HG02798 (cell line): ENCODE results near the gene TAP2.
"Not testable (repeated sequence)": the region's sequence is repeated elsewhere in the genome, so short reads cannot be mapped to it uniquely, and the experiment has no call there.

Experiments
- ATAC-seq: cut with Tn5 transposase; IDR thresholded peaks from one replicate; pipeline ENCODE4 v1.9.1; 2021; ENCODE audit warnings: mild to moderate bottlenecking; ENCODE audit not compliant: unreplicated experiment, poor library complexity

Gene TAP2

DNA sequence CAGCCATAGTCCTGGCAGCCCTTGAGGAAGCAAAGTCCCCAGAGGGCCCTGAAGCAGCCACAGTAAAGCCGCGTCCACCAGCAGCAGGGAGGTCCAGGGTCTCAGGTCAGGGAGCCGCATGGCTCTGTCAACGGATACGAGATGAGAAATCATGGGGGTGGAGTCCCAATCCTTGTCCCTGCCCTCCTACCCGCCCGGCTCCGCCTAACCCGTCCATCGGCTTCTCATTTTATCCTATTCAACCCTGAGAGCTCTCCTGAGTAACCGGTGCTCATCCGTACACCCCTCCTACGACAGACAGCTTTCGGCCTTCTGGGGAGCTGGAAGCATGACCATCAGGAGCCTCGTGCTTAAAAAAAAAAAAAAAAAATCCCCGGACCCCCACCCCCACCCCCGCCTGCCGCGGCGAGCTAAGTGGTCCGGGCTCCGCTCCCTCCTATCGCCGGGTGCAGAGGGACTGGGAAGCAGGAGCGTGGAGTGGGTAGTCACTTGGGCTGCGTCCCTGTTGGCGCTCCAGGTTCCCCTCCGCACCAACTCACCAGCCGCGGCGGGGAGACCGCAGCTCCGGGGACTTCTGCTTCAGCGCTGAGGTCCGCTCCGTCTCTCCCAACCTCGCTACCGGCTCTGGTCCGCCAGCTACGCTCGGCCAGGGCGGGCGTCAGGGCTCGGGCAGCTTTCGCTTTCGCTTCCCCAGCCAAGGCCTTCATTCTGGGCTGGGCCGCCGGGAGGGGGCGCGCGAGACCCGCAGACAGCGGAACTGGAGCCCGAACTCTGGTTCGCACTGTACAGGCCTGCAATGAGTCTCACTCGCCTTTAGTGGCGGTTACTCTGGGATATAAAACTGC lies at the start of gene TAP2:
Gene TAP2 (minus strand): TSS at position 626 of the 845 bp plus-strand sequence. CDS start 506 bp downstream, at position 120.
- peak; percentile 86 for ATAC-seq

DNA sequence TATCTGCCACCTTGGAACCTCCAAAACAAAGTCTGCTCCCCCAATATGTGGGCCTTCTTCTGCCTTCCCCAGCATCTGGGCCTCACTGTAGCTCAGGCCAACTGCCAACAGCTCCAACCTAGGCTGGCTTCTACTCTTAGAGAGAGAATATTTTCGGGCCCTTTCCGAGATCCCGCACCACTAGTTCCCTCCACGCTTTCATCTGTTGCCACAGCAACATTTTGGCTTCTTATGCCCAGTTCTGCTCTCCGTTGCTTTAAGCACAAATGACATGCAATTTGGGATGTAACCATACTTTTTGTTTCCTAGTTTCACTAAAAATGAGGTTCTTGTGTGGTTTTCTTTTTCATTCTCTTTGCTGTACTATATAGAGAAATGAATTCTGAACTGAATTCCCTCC lies 49.1 kb upstream of the TAP2 start:
- ATAC-seq = no peak

DNA sequence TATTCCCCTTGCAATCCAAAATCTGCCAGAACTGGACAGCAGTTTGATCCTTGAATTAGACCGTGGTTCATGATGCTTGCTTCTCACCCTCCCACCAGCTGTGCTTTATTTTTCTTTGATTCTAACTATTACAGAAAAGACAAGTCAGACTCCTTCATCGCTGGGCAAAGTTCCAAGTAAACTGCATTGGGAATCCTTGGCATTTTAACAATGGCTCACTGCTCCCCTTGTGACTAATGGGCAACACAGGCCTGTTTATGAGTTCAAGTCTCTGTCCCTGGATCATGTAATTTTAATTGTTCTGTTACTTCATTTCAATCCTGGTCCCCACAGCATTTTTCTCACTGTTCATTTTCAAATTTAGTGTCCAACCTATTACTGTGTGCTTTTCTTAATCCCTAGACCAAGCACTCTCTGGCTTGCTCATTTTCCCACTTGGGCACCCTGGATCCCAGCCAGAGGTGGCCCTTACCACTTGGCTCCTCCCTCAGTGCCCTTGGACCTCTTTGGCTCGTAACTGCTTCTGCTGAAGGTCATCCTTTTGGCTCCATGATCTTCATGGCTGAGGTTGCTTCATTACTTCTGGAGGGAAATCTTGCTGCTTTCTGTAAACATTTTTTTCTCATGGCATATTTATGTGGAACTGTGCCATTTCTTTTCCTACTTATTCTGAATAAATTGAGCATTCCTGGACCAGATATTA lies 48.3 kb upstream of the TAP2 start:
- no peak for ATAC-seq

DNA sequence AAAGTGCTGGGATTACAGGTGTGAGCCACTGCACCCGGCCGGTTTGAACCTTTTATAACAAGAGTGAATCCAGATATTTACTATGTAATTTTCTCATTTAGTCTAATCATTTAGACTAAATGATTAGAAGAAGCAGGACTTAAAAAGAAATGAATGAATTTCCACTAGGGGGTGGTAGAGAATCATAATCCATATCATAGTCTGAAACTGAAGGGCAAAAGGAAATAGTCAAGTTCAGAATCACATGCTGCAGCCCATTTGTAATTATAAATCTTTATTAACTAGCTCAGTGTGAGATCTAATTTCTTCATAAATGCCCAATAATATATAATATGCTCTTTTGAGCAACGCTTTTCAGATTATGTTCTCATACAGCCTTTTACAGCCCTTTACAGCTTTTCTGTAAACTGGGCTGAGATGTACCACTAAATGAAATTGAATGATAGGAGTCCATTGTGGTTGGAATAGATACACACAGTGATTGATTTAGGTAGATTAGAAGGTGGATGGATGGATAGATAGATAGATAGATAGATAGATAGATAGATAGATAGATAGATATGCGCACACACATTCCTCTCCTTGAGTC lies 47.3 kb upstream of the TAP2 start:
- ATAC-seq = no peak

DNA sequence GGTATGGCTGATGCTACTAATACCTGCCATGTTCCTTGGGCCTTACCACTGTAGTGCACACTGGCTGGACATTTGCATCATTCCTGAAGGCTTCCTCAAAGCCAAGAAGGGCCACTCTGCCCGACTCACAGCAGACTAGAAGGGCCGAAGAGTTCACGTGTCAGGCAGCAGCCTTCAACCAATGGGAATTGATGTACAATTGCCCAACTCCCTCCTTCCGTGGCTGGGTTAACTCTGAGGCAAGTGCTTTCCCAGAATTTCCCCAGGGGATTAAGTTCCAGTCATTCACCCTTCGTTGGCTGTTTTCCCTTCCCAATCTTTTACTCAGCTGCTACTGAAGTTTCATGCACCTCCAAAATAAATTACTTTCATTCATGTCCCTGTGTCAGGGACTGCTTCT lies 45.2 kb upstream of the TAP2 start:
- ATAC-seq = no peak

DNA sequence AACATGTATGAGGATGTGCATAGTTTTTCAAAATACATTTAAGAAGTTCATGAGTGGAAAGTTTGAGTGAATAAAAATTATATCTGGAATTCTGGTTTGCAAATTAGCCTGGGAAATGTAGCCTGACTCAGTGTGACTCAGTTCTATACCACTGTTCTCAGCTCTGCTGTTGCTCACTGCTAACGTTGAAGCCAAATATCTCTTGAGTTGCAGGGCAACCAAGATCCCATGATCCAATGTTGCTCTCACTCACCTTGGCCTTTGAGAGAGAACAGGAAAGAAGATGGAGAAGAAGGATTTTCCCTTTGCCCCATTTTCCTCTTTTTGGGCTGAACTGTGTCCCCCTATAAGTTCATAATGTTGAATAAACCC lies 44.3 kb upstream of the TAP2 start:
- no peak for ATAC-seq

DNA sequence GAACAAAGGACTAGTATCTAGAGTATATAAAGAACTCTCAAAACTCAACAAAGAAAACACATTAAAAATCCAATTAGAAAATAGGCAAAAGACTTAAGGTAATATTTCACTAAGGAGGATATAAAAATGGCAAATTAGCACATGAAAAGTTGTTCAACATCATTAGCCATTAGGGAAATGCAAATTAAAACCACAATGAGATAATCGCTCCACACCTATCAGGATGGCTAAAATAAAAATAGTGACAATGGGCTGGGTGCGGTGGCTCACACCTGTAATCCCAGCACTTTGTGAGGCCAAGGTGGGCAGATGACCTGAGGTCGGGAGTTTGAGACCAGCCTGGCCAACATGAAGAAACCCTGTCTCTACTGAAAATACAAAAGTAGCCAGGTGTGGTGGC lies 42.4 kb upstream of the TAP2 start:
- ATAC-seq = not testable (repeated sequence)

DNA sequence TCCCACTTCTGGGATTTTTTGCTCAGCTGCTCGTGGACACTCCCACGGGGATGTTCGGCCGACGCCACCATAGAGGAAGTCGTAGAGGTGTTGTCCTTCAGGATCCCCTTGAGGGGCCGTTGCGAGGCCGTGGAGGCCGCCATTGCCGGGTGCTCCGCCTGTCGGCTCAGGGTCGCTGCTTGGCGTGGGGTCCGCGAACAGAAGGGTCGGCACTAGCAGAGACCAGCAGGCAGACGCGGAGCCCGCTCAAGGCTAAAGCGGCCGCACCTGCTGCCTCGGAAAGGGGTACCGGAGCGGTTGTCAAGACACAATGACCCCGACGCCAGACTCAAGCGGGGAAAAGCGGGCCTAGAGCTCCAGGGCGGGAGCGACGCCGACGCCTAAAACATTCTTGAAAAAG lies 41.2 kb upstream of the TAP2 start:
- no peak for ATAC-seq

DNA sequence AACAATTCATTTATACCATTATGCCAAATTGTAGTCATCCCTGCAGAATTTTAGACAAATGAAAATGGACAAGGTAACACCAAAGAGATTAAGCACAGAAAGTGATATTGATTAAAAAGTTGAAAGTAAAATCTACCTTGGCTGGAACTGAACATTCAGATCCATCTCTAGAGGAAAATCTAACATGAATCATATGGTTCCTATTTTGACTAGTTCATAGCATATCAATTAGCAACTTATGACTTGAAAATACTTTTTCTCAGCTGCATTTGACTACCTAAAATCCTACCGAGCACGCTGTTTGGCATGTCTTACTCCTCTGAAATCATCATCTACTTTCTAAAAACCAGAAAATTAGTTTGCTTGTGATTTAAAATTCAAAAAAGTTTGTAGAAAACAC lies 38.1 kb upstream of the TAP2 start:
- ATAC-seq = no peak

DNA sequence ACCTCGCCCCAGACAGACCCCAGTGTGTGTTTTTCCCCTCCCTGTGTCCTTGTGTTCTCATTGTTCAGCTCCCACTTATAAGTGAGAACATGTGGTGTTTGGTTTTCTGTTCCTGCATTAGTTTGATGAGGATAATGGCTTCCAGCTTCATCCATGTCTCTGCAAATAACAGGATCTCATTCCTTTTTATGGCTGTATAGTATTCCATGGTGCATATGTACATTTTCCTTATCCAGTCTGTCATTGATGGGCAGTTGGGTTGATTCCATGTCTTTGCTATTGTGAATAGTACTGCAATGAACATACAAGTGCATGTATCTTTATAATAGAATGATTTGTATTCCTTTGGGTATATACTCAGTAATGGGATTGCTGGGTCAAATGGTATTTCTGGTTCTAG lies 35.4 kb upstream of the TAP2 start:
- not testable (repeated sequence) for ATAC-seq

DNA sequence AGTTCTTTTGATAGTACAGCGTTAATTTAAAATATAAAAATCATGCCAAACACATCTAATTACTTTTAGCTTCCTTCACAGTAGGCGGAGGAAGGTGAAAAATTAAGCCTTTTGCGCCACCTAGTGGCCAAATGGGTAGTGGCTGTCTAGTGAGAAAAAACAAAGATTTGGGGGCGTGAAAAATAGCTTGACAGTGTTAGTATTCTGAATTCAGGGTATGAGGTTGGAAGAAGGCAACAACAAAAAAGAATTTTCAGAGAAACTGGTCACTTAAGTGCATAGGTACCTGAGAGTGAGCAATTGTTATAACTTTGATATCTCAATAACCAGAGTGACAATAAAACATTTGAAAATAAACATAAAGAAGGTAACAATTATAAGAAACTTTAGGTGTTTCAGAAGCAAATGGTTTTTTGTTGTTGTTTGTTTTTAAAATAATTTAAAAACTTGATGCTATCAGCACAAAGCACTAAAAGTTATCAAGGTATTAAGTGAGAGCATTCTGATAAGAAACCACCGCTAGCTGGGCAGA lies 29.8 kb upstream of the TAP2 start:
- no peak for ATAC-seq

DNA sequence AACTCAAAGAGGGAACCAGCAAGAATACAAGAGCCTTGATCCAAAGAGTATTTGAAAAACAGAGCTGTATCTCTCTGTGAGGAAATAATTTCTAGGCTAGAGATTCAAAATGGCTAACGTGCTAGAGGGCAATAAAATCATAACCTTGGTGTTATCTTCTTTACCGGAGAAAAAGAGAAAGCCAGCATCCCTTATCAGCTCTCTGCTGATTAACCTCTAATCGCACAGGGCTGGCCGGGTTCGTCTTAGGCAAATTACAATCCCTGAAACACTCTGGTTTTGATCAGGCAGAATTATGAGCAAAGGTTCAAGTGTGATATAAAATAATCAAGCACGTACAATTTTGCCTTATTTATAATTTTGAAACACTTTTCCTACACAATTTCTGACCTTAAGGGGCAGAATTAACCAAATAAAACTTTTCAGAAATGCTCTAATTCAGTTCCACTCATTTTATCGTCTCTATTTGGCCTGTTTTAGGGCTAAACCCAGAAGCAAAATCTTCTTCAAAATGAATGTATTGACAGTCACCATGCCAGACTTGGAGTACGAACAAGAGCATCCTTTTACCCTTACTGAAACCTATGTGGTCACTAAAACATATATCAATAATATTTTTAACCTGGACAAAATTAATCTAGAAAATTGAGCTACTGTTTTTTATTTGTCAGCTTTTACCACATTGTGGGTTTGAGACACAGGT lies 29.2 kb upstream of the TAP2 start:
- ATAC-seq = no peak

DNA sequence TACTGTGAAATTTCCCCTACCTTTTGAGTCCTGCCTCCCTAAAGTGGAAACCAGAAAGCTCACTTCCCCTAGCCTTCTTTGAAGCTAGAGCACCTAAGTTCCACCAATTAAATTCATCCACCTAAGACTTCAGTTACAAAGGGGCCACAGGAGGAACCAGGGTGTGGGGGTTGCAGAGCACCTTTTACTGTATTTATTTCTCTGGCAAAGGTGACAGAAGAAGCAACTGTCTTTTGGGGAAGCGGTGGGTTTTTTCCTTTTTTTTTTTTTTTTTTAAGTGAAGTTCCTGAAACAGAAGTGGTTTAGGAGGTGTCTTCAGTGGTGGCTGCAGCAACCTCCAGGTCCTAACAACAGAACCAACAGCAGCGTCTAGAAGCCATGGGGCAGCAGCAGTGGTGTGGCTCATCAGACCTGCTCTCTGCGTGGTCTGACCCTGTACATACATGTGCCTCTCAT lies 28.5 kb upstream of the TAP2 start:
- peak; percentile 52 for ATAC-seq

DNA sequence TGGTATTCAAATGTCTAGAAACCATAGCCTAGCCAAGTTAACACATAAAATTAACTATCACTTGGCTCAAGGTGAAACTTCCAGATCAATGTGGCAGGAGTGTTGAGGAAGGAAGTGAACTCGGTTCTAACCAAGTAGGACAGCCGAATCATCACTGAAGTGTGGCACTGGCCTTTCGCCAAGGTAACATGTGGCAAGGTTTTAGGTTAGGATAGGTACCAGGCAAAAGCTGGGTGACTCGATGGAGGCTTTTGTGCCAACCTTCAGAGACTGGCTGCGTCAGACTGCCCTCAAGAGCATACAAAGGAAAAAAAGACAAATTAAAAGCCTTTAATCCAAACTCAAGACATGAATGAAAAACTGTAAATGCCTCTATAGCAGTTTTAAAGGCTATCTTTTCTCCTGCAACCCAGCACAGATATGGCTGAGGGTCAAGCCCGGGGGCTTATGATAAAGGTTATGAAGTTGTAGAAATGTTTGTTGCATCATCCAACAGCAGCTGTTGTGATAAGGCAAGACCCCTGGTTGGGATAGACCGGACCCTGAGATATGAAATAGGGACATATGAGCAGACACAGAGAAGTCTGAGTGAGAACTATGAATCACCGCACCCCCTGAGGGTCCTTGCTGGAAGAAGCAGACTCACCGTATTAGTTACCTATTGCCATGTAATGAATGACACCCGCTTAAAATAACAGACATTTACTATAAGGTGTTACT lies 27.3 kb upstream of the TAP2 start:
- no peak for ATAC-seq

DNA sequence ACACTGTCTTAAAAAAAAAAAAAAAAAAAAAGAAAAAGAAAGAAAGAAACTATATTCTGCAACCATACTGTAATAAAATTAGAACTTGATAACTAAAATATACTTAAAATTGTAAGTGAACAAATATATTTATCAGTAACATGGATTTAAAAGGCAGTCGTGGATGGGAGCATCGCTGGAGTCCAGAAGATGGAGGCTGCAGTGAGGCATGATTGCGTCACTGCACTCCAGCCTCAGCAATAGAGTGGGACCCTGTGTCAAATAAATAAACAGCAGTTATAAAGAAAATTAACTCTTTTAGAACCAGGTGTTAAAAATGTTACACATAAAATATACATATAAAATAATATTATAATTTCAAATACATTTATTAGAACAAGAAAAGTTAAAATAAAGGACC lies 24.2 kb upstream of the TAP2 start:
- no peak for ATAC-seq

DNA sequence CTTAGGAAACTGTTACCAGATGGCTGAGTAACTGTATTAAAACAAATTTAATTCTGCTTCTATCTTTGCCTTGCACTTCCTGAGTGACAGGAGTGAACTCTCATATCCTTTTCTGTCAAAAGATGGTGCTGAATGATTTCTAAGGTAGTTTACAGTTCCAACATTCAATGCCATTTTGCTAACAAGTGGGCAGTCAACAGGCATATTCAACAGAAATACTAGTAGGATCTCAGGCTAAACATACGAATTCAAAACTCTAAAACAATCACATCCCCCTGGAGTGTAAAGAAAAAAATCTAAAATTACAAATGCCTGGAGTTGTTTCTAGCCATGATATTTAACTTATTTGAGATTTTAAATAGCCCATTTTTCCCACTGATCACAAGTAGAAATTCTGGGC lies 22.1 kb upstream of the TAP2 start:
- ATAC-seq = no peak

DNA sequence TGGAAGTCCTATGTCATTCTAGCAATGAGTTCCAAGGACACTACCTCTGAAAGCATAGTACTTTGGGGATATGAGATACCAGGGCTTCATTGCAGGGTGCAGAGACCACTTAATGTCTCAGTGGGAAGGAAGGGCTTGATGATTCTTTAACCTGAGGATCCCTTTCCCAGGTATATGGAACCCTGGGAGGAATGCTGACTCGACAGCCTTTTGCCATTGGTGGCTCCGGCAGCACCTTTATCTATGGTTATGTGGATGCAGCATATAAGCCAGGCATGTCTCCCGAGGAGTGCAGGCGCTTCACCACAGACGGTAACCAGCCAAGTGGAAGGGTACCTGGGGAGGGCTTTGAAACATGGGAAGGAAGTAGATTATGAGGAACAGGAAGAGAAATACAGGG lies 19.7 kb upstream of the TAP2 start:
- ATAC-seq = no peak

DNA sequence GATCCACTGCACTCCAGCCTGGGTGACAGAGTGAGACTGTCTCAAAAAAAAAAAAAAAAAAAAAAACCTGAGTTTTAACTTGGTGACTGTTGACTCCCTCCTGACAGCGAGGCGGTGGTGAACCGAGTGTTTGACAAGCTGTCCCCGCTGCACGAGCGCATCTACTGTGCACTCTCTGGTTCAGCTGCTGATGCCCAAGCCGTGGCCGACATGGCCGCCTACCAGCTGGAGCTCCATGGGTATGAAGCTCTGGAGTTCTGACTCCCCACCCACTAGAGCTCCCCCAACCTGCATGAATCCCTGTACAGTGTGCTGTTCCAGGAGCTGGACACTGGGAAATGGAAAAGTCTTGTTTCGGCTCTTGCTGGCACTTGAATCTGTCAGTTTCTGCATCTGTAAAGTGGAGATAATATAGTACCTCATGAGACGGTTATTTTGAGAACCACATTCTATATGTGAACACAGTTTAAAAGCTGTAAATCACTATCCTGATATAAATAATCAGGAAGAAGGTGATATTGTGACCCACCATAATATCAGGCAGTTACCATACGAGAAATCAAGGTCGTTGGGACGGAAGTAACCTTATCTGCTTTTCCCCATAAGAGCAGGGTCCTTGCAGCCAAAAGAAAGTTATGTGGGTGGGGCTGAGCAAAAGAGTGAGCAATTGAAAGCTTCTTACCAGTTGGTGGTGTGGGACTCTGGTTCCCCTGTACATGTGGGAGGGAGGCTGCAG lies 18.8 kb upstream of the TAP2 start:
- no peak for ATAC-seq

DNA sequence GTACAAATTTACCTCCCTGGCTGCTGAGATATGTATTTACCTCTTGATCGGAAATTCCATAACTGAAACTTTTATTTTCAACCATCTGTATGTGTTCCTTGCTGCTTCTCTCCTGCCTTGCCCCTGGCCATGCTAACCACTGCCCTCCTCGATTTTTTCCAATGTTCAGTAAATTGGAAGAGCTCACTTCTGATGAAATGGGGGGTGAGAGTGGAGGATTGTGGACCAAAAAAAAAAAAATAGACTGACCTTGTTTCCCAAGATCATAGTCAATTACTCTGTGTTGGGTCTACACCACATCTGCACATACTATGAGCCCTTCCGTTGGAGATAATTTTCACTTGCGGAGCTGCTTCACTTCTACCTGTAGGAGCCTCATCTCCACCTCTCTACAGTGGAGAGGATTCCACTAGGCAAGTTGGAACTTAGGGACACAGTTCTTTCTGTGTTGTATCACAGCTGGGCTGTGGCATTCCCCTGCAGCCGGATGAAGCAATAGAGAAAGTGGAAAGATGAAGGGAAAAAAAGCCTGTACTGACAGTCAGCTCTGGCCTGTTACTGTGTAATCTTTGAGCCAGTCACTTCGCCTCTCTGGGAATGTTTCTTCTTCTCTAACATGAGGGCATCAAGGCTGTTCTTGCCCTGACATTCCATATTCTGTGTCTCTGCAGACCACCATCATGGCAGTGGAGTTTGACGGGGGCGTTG lies 17.1 kb upstream of the TAP2 start:
- ATAC-seq = no peak
